ENCODE measurements around the gene MST1R.
"Not testable (repeated sequence)": the region's sequence is repeated elsewhere in the genome, so short reads cannot be mapped to it uniquely, and the experiment has no call there.

DNA sequence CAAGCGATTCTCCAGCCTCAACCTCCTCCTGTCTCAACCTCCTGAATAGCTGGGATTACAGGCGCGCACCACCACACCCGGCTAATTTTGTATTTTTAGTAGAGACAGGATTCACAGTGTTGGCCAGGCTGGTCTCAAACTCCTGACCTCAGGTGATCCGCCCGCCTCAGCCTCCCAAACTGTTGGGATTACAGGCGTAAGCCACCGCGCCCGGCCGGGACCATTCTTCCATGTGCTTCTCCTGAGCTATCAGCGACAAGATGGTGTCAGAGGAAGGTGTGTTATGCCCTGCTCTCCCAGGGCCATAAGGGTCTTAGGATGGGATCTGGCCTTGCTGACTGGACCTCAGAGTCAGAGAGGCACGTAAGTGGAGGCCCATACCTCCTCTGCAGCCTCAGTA is 775 bp upstream of the MST1R start:
- TF ChIP-seq, protein P1, sequence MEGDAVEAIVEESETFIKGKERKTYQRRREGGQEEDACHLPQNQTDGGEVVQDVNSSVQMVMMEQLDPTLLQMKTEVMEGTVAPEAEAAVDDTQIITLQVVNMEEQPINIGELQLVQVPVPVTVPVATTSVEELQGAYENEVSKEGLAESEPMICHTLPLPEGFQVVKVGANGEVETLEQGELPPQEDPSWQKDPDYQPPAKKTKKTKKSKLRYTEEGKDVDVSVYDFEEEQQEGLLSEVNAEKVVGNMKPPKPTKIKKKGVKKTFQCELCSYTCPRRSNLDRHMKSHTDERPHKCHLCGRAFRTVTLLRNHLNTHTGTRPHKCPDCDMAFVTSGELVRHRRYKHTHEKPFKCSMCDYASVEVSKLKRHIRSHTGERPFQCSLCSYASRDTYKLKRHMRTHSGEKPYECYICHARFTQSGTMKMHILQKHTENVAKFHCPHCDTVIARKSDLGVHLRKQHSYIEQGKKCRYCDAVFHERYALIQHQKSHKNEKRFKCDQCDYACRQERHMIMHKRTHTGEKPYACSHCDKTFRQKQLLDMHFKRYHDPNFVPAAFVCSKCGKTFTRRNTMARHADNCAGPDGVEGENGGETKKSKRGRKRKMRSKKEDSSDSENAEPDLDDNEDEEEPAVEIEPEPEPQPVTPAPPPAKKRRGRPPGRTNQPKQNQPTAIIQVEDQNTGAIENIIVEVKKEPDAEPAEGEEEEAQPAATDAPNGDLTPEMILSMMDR (conservative IDR thresholded peaks at IDR 0.05; ENCODE audit: low read depth, low read length): not testable (repeated sequence)
- TF ChIP-seq EZH2phosphoT487 (IDR thresholded peaks at IDR 0.05; ENCODE audit: borderline replicate concordance, low read length); EZH2 (IDR thresholded peaks at IDR 0.05; ENCODE audit: low read length, unreplicated experiment): not testable (repeated sequence)

Data from PC-3 (cell line).